ENCODE measurements around the gene VIT.

GRCh38 chr2:36658277-36658748 lies 38.2 kb upstream of the VIT start:
- no peak for TF ChIP-seq CTCF (IDR thresholded peaks at IDR 0.05)
- TF ChIP-seq POLR2AphosphoS5 (IDR thresholded peaks at IDR 0.05): no peak
- TF ChIP-seq POLR2A (IDR thresholded peaks at IDR 0.05): no peak
